A673 (cell line): ENCODE results near the gene TNFAIP3.

Source experiments
- EZH2 ChIP-seq: fragments of 200-600 bp; sonication (generic); IDR thresholded peaks from 2 replicates; pipeline ENCODE4 v1.6.1; 2017; ENCODE audit warnings: borderline replicate concordance, low read depth, mild to moderate bottlenecking, mixed read lengths, antibody characterized with exemption, low read length; ENCODE audit not compliant: poor library complexity, severe bottlenecking
- TF ChIP-seq, protein P1 (sequence below): fragments of 300-800, 200-600 bp; sonication (generic); conservative IDR thresholded peaks from 2 replicates; pipeline ENCODE4 v1.5.1; 2017; ENCODE audit warnings: low read depth, mild to moderate bottlenecking, antibody characterized with exemption, low read length, moderate library complexity, mixed read lengths

- no peak for TF ChIP-seq EZH2
- TF ChIP-seq, protein P1, sequence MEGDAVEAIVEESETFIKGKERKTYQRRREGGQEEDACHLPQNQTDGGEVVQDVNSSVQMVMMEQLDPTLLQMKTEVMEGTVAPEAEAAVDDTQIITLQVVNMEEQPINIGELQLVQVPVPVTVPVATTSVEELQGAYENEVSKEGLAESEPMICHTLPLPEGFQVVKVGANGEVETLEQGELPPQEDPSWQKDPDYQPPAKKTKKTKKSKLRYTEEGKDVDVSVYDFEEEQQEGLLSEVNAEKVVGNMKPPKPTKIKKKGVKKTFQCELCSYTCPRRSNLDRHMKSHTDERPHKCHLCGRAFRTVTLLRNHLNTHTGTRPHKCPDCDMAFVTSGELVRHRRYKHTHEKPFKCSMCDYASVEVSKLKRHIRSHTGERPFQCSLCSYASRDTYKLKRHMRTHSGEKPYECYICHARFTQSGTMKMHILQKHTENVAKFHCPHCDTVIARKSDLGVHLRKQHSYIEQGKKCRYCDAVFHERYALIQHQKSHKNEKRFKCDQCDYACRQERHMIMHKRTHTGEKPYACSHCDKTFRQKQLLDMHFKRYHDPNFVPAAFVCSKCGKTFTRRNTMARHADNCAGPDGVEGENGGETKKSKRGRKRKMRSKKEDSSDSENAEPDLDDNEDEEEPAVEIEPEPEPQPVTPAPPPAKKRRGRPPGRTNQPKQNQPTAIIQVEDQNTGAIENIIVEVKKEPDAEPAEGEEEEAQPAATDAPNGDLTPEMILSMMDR = no peak
Measured at GRCh38 chr6:137907170-137907569, 40.1 kb downstream of the TNFAIP3 start.
